ENCODE results near the gene MED14.

- TF ChIP-seq POLR2AphosphoS5 (IDR thresholded peaks at IDR 0.05) (no peak), CTCF (IDR thresholded peaks at IDR 0.05) (no peak)
These were observed 13.6 kb upstream of the MED14 start for GRCh38 chrX:40748977-40749376.
